GM23248 (cell line): ENCODE measurements around the gene NPAS2. TPM values are rescaled to one million over a fixed set of nuclear protein-coding genes. Genes with fewer than 3 reads are reported as not detected.

Experiments
- DNase-seq: peaks from one replicate; pipeline ENCODE4 v3.0.0-alpha.2; 2015
- H2AFZ ChIP-seq: fragments of 200-600 bp; sonication (generic); 2 replicates; pipeline ENCODE4 v1.6.1; 2016; ENCODE audit warnings: antibody characterized with exemption
- H3F3A ChIP-seq: fragments of 200-600 bp; sonication (generic); 2 replicates; pipeline ENCODE4 v1.6.1; 2016; ENCODE audit warnings: mild to moderate bottlenecking, antibody characterized with exemption, mixed run types; ENCODE audit not compliant: insufficient read depth
- H3K27ac ChIP-seq: fragments of 200-600 bp; sonication (generic); 2 replicates; pipeline ENCODE4 v1.5.1; 2016; ENCODE audit warnings: mild to moderate bottlenecking
- H3K27me3 ChIP-seq: fragments of 200-600 bp; sonication (generic); replicated peaks from 2 replicates; pipeline ENCODE4 v1.6.1; 2016; ENCODE audit warnings: mild to moderate bottlenecking; ENCODE audit not compliant: insufficient read depth
- H3K36me3 ChIP-seq: fragments of 200-600 bp; sonication (generic); 2 replicates; pipeline ENCODE4 v1.6.1; 2016; ENCODE audit warnings: low read depth, mild to moderate bottlenecking
- H3K4me1 ChIP-seq: fragments of 200-600 bp; sonication (generic); 2 replicates; pipeline ENCODE4 v1.6.1; 2016; ENCODE audit warnings: mild to moderate bottlenecking; ENCODE audit not compliant: insufficient read depth
- H3K4me2 ChIP-seq: fragments of 200-600 bp; sonication (generic); one replicate; pipeline ENCODE4 v1.6.1; 2016; ENCODE audit warnings: mild to moderate bottlenecking; ENCODE audit not compliant: unreplicated experiment
- H3K4me3 ChIP-seq: fragments of 200-600 bp; sonication (generic); 2 replicates; pipeline ENCODE4 v1.5.1; 2016; ENCODE audit warnings: mild to moderate bottlenecking
- H3K79me2 ChIP-seq: fragments of 200-600 bp; sonication (generic); 2 replicates; pipeline ENCODE4 v1.6.1; 2016; ENCODE audit warnings: mild to moderate bottlenecking; ENCODE audit not compliant: insufficient read depth
- H3K9ac ChIP-seq: fragments of 200-600 bp; sonication (generic); 2 replicates; pipeline ENCODE4 v1.6.1; 2016; ENCODE audit warnings: mild to moderate bottlenecking
- H3K9me2 ChIP-seq: fragments of 200-600 bp; sonication (generic); 2 replicates; pipeline ENCODE4 v1.6.1; 2016; ENCODE audit warnings: mixed run types, mild to moderate bottlenecking, moderate library complexity; ENCODE audit not compliant: insufficient read depth
- H3K9me3 ChIP-seq: fragments of 200-600 bp; sonication (generic); one replicate; pipeline ENCODE4 v1.6.1; 2017; ENCODE audit warnings: low read depth
- H4K20me1 ChIP-seq: fragments of 200-600 bp; sonication (generic); 2 replicates; pipeline ENCODE4 v1.6.0; 2016; ENCODE audit not compliant: insufficient read depth
- EZH2 ChIP-seq: fragments of 200-600 bp; sonication (generic); IDR thresholded peaks from 2 replicates; pipeline ENCODE4 v1.6.1; 2018; ENCODE audit warnings: antibody characterized with exemption, mild to moderate bottlenecking; ENCODE audit not compliant: insufficient read depth, poor library complexity, severe bottlenecking
- EZH2phosphoT487 ChIP-seq: fragments of 200-600 bp; sonication (generic); IDR thresholded peaks from 2 replicates; pipeline ENCODE4 v1.6.1; 2018; ENCODE audit warnings: antibody characterized with exemption, moderate library complexity, mild to moderate bottlenecking, low read depth; ENCODE audit not compliant: insufficient read depth
- WGBS, 2 experiments: methylation state at CpG; one replicate each; pipeline ENCODE4 v1.1.6; 2015 to 2017; ENCODE audit warnings: low lambda C conversion rate in 2 of 2, low coverage in 1 of 2; ENCODE audit errors: missing lambda C conversion rate in 2 of 2; 5-methylcytosine and 5-hydroxymethylcytosine counted together
- in situ Hi-C: fragments of 300-500 bp; cut with MboI; formaldehyde crosslinking; loops from 2 replicates; pipeline ENCODE4 v1.15.0; 2020
- polyA plus RNA-seq: library from polyadenylated mRNA; unstranded; fragments of >200 nt; fragmentation: Nextera tagmentation; extraction: Ambion mirVana; gene quantifications from 2 replicates; pipeline ENCODE4 v1.2.1, GENCODE V29; 2016
- total RNA-seq: library from RNA; depleted of rRNA; stranded (reverse); fragments of >200 nt; shearing (Covaris generic); gene quantifications from 2 replicates; pipeline ENCODE4 v1.2.3, GENCODE V29; 2014

NPAS2 gene
- total and polyA plus RNA-seq, 2 experiments from 2014 or later: 3.8 to 10.8 TPM

DNA sequence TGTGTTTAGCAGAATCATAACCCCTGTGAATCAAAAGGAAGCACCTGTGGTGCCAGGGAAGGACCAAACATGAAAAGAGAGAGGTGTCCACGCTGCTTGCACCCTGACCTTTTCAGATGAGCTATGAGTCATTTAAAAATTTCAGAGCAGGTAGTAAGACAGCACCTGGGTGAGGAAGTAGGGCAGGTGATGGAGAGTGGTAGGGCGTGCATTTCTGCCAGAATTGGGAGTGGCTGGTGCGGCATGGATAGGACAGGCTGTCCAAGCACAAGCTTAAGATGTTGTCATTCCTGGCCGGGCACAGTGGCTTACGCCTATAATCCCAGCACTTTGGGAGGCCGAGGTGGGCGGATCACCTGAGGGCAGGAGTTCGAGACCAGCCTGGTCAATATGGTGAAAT lies 36.8 kb downstream of the NPAS2 start:
- no peak overlapping the region for H2AFZ ChIP-seq
- no peaks in the 10 kb centered on the region for H3K9me2 ChIP-seq
- H4K20me1 ChIP-seq: no peaks in the 10 kb centered on the region
- no peak overlapping the region for H3K9ac ChIP-seq
- no peaks in the 10 kb centered on the region for H3K27me3 ChIP-seq
- H3K36me3 ChIP-seq: no peaks in the 10 kb centered on the region
- no peak overlapping the region for H3K4me3 ChIP-seq
- TF ChIP-seq EZH2: no peak
- peaks cover 18% of the 10 kb centered on the region for H3K4me1 ChIP-seq
- WGBS, 2 experiments: 88 to 89% methylated on average over 8 of the region's 8 CpGs
- no peak overlapping the region for H3K27ac ChIP-seq
- peaks cover 23% of the 10 kb centered on the region for H3F3A ChIP-seq
- no peak overlapping the region for H3K4me2 ChIP-seq
- H3K79me2 ChIP-seq: peaks cover 25% of the 10 kb centered on the region; the same call in 1 of the 2 replicates
- in situ Hi-C loops: no loop called here
- H3K9me3 ChIP-seq: no peaks in the 10 kb centered on the region
- no peak for DNase-seq

DNA sequence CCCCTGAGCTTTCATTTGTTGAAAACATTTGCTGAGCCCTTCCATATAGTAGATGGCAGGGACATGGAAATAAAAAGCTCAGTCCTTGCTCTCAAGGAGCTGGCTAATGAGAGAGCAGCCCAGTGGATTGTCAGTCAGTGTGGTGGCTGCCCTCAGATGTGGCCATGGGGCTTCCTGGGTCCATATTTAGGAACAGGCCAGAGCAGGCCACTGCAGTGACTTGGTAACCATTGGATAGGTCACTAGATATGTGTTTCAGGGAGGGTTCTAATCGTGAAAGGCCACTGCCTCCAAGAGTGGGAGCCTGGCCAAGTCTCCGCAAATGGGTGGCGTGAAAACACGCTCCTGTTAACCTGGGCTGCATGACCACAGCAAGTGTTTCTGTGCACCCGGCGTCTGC lies 37.4 kb downstream of the NPAS2 start:
- Histone ChIP-seq H3K9ac (peak overlapping the region; percentile 71), H4K20me1 (no peaks in the 10 kb centered on the region), H3K27ac (peak overlapping the region; percentile 93), H3K4me1 (peaks cover 18% of the 10 kb centered on the region), H3K9me2 (no peaks in the 10 kb centered on the region), H3K79me2 (peaks cover 31% of the 10 kb centered on the region; the same call in 1 of the 2 replicates), H3F3A (peaks cover 23% of the 10 kb centered on the region), H3K36me3 (no peaks in the 10 kb centered on the region), H3K4me3 (peak overlapping the region; percentile 31; the same call in 1 of the 2 replicates), H3K27me3 (no peaks in the 10 kb centered on the region), H2AFZ (peak overlapping the region; percentile 49), H3K4me2 (peak overlapping the region; percentile 81), H3K9me3 (no peaks in the 10 kb centered on the region)
- in situ Hi-C loops: no loop called here
- 27 to 43% methylated on average over 6 of the region's 6 CpGs for WGBS, 2 experiments
- DNase-seq: no peak
- TF ChIP-seq EZH2phosphoT487 (no peak), EZH2 (no peak)

DNA sequence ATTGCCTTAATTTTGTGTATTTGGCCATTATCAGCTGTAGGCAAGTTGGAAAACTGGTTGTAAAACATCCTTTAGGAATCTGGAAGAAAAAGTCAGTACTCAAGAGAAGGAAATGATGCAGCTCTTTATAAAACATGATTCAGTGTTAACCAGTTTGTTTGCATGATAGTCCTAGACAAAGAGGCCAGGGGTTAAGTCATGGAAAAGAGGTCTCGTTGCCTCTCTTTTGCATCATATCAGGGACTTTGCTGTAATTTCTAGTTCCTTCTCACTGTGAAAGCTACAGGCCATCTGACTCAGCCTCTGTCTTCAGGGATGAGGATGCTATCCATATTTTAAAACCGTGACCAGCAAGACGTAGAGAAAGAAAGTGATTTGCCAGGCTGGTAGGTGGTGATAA lies 38.0 kb downstream of the NPAS2 start:
- peak overlapping the region; percentile 31 for H3K4me3 ChIP-seq
- peak; percentile 92 for DNase-seq
- WGBS, 2 experiments: 4 to 9% methylated on average over 3 of the region's 3 CpGs
- no peaks in the 10 kb centered on the region for H3K9me2 ChIP-seq
- TF ChIP-seq EZH2 (no peak), EZH2phosphoT487 (no peak)
- H3K36me3 ChIP-seq: no peaks in the 10 kb centered on the region
- H3K4me2 ChIP-seq: peak overlapping the region; percentile 81
- peak overlapping the region; percentile 49 for H2AFZ ChIP-seq
- peaks cover 18% of the 10 kb centered on the region for H3K4me1 ChIP-seq
- peak overlapping the region; percentile 71 for H3K9ac ChIP-seq
- H3K79me2 ChIP-seq: peaks cover 35% of the 10 kb centered on the region; the same call in 1 of the 2 replicates
- no peaks in the 10 kb centered on the region for H3K9me3 ChIP-seq
- in situ Hi-C loops: no loop called here
- H4K20me1 ChIP-seq: no peaks in the 10 kb centered on the region
- peak overlapping the region; percentile 93 for H3K27ac ChIP-seq
- H3K27me3 ChIP-seq: no peaks in the 10 kb centered on the region
- H3F3A ChIP-seq: peaks cover 23% of the 10 kb centered on the region

DNA sequence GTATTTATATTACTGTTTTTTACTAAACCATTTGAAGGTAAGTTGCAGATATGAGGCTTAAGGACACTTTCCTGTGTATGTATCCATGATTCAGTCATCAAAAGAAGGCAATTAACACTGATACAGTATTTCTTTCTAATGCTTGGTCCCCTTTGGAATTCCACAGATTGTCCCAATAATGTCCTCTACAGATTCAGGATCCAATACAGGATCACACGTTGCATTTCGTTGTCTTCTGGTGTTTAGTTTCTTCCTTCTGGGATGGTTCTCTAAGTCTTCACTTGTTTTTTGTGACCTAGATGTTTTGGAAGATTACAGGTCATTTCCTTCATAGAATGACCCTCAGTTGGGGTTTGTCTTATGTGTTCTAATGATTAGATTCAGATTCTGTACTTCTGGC lies 40.0 kb downstream of the NPAS2 start:
- 98% methylated on average over 2 of the region's 2 CpGs for WGBS, 2 experiments
- Histone ChIP-seq H3K4me2 (no peak overlapping the region), H3K9me3 (no peaks in the 10 kb centered on the region), H4K20me1 (no peaks in the 10 kb centered on the region), H3F3A (peaks cover 23% of the 10 kb centered on the region), H3K4me3 (no peak overlapping the region), H3K79me2 (peaks cover 42% of the 10 kb centered on the region; the same call in 1 of the 2 replicates), H3K36me3 (no peaks in the 10 kb centered on the region), H2AFZ (no peak overlapping the region), H3K9me2 (no peaks in the 10 kb centered on the region), H3K9ac (no peak overlapping the region), H3K27ac (no peak overlapping the region), H3K4me1 (peaks cover 18% of the 10 kb centered on the region), H3K27me3 (no peaks in the 10 kb centered on the region)
- TF ChIP-seq EZH2 (no peak), EZH2phosphoT487 (no peak)
- DNase-seq: no peak
- in situ Hi-C loops: no loop called here

DNA sequence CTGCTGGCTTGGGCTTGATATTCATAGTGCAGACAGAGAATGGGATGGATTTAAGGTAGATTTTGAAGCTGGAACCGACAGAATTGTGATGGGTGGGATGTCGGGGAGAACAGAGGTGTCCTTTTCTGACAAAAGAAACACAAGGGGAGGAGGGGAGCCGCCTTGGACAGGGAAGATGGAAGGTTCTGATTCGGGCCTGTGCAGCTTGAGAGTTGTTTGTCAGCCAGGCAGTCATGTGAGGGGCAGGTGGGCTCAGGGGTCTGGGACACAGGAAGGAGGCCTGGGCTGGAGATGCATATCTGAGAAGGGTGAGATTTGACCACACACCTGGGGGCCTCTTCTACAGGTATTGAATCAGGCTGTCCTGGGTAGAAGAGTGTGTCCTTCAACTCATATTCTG lies 41.4 kb downstream of the NPAS2 start:
- Histone ChIP-seq H3K27ac (no peak overlapping the region), H2AFZ (no peak overlapping the region), H3K4me3 (no peak overlapping the region), H3K9me3 (no peaks in the 10 kb centered on the region), H3K9ac (no peak overlapping the region), H3K79me2 (peaks cover 35% of the 10 kb centered on the region; the same call in 1 of the 2 replicates), H3K9me2 (no peaks in the 10 kb centered on the region), H3K27me3 (no peaks in the 10 kb centered on the region), H3F3A (peaks cover 25% of the 10 kb centered on the region), H4K20me1 (no peaks in the 10 kb centered on the region), H3K4me1 (peaks cover 24% of the 10 kb centered on the region), H3K4me2 (no peak overlapping the region), H3K36me3 (no peaks in the 10 kb centered on the region)
- in situ Hi-C loops: no loop called here
- WGBS, 2 experiments: 86 to 90% methylated on average over 4 of the region's 4 CpGs
- TF ChIP-seq EZH2phosphoT487 (no peak), EZH2 (no peak)
- no peak for DNase-seq
